Endothelial cell of umbilical vein (primary cell): ENCODE data around the gene CACNA1C. TPM values are rescaled to one million over a fixed set of nuclear protein-coding genes. Genes with fewer than 3 reads are reported as not detected.

Experiments used
- BruUV-seq: library from RNA; stranded (reverse); fragments of 400-500 nt; replicated peaks from 2 replicates; lab custom pipeline; 2021; lab: Mats Ljungman, UMichigan
- CTCF ChIA-PET: fragments of 300-600, 350-600 bp; sonication (Branson Sonifier 250); formaldehyde crosslinking; loops from one replicate; lab custom pipeline; 2021; ENCODE audit warnings: antibody characterized with exemption, inconsistent platforms; lab: Charles Lee
- POLR2A ChIA-PET: fragments of 300-600, 350-600 bp; sonication (Branson Sonifier 250); formaldehyde crosslinking; loops from one replicate; lab custom pipeline; 2021; ENCODE audit warnings: antibody characterized with exemption, inconsistent platforms; lab: Charles Lee
- DNase-seq: peaks from one replicate; pipeline ENCODE4 v3.0.0-alpha.2; 2011; ENCODE audit warnings: low read depth, low spot score
- FAIRE-seq: peaks from 2 replicates; lab custom pipeline; 2011; peaks lifted over from hg19 to GRCh38; lab: Jason Lieb, UNC
- H2AFZ ChIP-seq: 2 replicates; pipeline ENCODE4 v1.6.0; 2012; ENCODE audit warnings: low read depth, low read length, control low read depth, inconsistent platforms
- H3K27ac ChIP-seq: 2 replicates; pipeline ENCODE4 v1.5.1; 2011; ENCODE audit warnings: low read depth, mild to moderate bottlenecking, control low read depth, low read length, moderate library complexity; ENCODE audit not compliant: insufficient read depth
- H3K27me3 ChIP-seq, 2 experiments: 2 replicates each; pipeline versions ENCODE4 v1.6.0 to v1.6.1; 2011; ENCODE audit warnings: low read length in 2 of 2, mixed read lengths in 1 of 2; ENCODE audit not compliant: control insufficient read depth in 2 of 2, insufficient read depth in 2 of 2
- H3K36me3 ChIP-seq, 2 experiments: 2 replicates in 1 of 2; 3 replicates in 1 of 2; pipeline ENCODE4 v1.5.1; 2011; ENCODE audit warnings: low read length in 2 of 2, mild to moderate bottlenecking in 1 of 2, moderate library complexity in 1 of 2; ENCODE audit not compliant: control insufficient read depth in 2 of 2, insufficient read depth in 2 of 2; ENCODE audit errors: extremely low read depth in 1 of 2
- H3K4me1 ChIP-seq: 3 replicates; pipeline ENCODE4 v1.5.1; 2011; ENCODE audit warnings: mild to moderate bottlenecking, low read length; ENCODE audit not compliant: control insufficient read depth, insufficient read depth; ENCODE audit errors: extremely low read depth
- H3K4me2 ChIP-seq: 2 replicates; pipeline ENCODE4 v1.6.1; 2011; ENCODE audit warnings: low read length, control low read depth, mixed read lengths; ENCODE audit not compliant: insufficient read depth
- H3K4me3 ChIP-seq, 3 experiments: fragments of 200-600 bp in 1 of 3; sonication (generic), shearing (Covaris generic) in 1 of 3; replicated peaks in 1 of 3; 2 replicates each; pipeline ENCODE4 v1.5.1; 2011 to 2016; ENCODE audit warnings: control low read depth in 3 of 3, low read length in 3 of 3, mild to moderate bottlenecking in 2 of 3, inconsistent platforms in 1 of 3, low read depth in 1 of 3, moderate library complexity in 1 of 3; ENCODE audit not compliant: insufficient read depth in 1 of 3
- H3K79me2 ChIP-seq: 2 replicates; pipeline ENCODE4 v1.6.0; 2012; ENCODE audit warnings: low read length, inconsistent platforms; ENCODE audit not compliant: control insufficient read depth, insufficient read depth
- H3K9ac ChIP-seq: replicated peaks from 2 replicates; pipeline ENCODE3; 2011; ENCODE audit warnings: low read length, control low read depth; ENCODE audit not compliant: insufficient read depth; ENCODE audit errors: extremely low read depth
- H3K9me1 ChIP-seq: replicated peaks from 3 replicates; pipeline ENCODE4 v1.6.0; 2011; ENCODE audit warnings: mild to moderate bottlenecking, low read length; ENCODE audit not compliant: control insufficient read depth, insufficient read depth; ENCODE audit errors: extremely low read depth
- H3K9me3 ChIP-seq: replicated peaks from 2 replicates; pipeline ENCODE4 v1.5.1; 2012; ENCODE audit warnings: low read length, inconsistent platforms; ENCODE audit not compliant: control insufficient read depth, insufficient read depth
- H4K20me1 ChIP-seq: replicated peaks from 2 replicates; pipeline ENCODE3; 2011; ENCODE audit warnings: mild to moderate bottlenecking, low read length; ENCODE audit not compliant: control insufficient read depth, insufficient read depth; ENCODE audit errors: extremely low read depth
- EZH2 ChIP-seq: IDR thresholded peaks from 2 replicates; pipeline ENCODE4 v1.6.1; 2012; ENCODE audit warnings: borderline replicate concordance, low read depth, mild to moderate bottlenecking, moderate library complexity, low read length, inconsistent platforms; ENCODE audit not compliant: severe bottlenecking
- FOS ChIP-seq: IDR thresholded peaks from 2 replicates; pipeline ENCODE4 v1.6.1; 2011; ENCODE audit warnings: mild to moderate bottlenecking, low read length, moderate library complexity, borderline replicate concordance; ENCODE audit not compliant: insufficient read depth
- JUN ChIP-seq: IDR thresholded peaks from 2 replicates; pipeline ENCODE4 v1.6.1; 2011; ENCODE audit warnings: borderline replicate concordance, low read depth; ENCODE audit not compliant: insufficient read length, insufficient read depth
- POLR2A ChIP-seq: IDR thresholded peaks from 2 replicates; pipeline ENCODE4 v1.6.1; 2012; ENCODE audit warnings: low read depth, mild to moderate bottlenecking, control low read depth, low read length
- POLR2AphosphoS5 ChIP-seq: IDR thresholded peaks from 2 replicates; pipeline ENCODE4 v1.6.1; 2012; ENCODE audit warnings: low read depth, mild to moderate bottlenecking, control low read depth, low read length, moderate library complexity; ENCODE audit not compliant: insufficient read depth
- dilution Hi-C: fragments of 300-500 bp; cut with MboI; formaldehyde crosslinking; loops from one replicate; pipeline ENCODE4 v1.15.0; 2019; ENCODE audit warnings: low sequenced_read_pairs; ENCODE audit not compliant: extremely low pct_ligation_motif_present
- intact Hi-C: fragments of 100-400 bp; cut with micrococcal nuclease; formaldehyde crosslinking; loops from one replicate; pipeline ENCODE4 v1.10.0; 2022
- polyA plus RNA-seq, 4 experiments: library from polyadenylated mRNA; depleted of rRNA in 3 of 4; stranded (reverse) in 3 of 4; unstranded in 1 of 4; fragments of >200 nt; gene quantifications; 2 replicates each; pipeline versions ENCODE4 v1.2.1 to v1.2.3, GENCODE V29; 2011 to 2012; ENCODE audit warnings: missing spikeins in 1 of 4
- total RNA-seq: library from RNA; stranded (reverse); gene quantifications from 2 replicates; pipeline ENCODE4 v1.2.3, GENCODE V29; 2021
- TF ChIP-seq, protein P1 (sequence below), 2 donors: IDR thresholded peaks; 1 replicate in 1 of 2; 2 replicates in 1 of 2; pipeline ENCODE4 v1.5.1; 2011; ENCODE audit warnings: low read length in 2 of 2, mild to moderate bottlenecking in 2 of 2, moderate library complexity in 2 of 2, control low read depth in 1 of 2, inconsistent platforms in 1 of 2, low read depth in 1 of 2; ENCODE audit not compliant: insufficient read depth in 1 of 2; ENCODE audit errors: extremely low read depth in 1 of 2
- TF ChIP-seq, protein P2 (sequence below): IDR thresholded peaks from 2 replicates; pipeline ENCODE4 v1.6.1; 2011; ENCODE audit not compliant: insufficient read depth, insufficient read length

CACNA1C gene
- total and polyA plus RNA-seq, 2 donors (not counting 3 experiments of a cell fraction or from before 2014, with no cell fraction given): not detected

DNA sequence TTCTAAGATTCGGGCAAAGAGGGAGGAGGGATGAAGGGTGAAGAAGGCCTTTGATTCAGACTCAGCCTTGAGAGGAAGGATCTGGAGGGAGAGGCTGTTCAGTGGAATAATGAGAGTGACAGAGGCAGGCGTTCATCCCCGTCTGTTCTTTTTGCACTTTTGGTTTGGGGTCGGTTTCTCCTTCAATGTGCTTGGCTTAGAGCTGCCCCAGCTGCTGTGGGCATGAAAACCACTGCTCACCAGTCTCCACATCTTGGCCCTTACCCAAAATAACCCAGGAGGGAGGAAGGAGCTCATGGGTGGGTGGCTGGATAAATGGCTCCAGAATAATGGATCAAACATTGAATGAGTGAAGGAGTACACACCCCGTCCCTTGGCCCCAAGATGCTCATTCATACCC is 480.2 kb downstream of the CACNA1C start:
- H3K9me3 ChIP-seq: no peaks in the 10 kb centered on the region
- no TSS peak for BruUV-seq
- no peaks in the 10 kb centered on the region for H3K79me2 ChIP-seq
- TF ChIP-seq POLR2A (no peak), JUN (no peak), FOS (no peak), EZH2 (no peak), POLR2AphosphoS5 (no peak)
- TF ChIP-seq, protein P1, sequence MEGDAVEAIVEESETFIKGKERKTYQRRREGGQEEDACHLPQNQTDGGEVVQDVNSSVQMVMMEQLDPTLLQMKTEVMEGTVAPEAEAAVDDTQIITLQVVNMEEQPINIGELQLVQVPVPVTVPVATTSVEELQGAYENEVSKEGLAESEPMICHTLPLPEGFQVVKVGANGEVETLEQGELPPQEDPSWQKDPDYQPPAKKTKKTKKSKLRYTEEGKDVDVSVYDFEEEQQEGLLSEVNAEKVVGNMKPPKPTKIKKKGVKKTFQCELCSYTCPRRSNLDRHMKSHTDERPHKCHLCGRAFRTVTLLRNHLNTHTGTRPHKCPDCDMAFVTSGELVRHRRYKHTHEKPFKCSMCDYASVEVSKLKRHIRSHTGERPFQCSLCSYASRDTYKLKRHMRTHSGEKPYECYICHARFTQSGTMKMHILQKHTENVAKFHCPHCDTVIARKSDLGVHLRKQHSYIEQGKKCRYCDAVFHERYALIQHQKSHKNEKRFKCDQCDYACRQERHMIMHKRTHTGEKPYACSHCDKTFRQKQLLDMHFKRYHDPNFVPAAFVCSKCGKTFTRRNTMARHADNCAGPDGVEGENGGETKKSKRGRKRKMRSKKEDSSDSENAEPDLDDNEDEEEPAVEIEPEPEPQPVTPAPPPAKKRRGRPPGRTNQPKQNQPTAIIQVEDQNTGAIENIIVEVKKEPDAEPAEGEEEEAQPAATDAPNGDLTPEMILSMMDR (IDR thresholded peaks at IDR 0.05; ENCODE audit: extremely low read depth in 1 of 2, insufficient read depth in 1 of 2, low read depth in 1 of 2, low read length in 2 of 2): no peak
- TF ChIP-seq, protein P2, sequence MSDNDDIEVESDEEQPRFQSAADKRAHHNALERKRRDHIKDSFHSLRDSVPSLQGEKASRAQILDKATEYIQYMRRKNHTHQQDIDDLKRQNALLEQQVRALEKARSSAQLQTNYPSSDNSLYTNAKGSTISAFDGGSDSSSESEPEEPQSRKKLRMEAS: no peak
- H3K4me1 ChIP-seq: no peaks in the 10 kb centered on the region
- no peaks in the 10 kb centered on the region for H3K9me1 ChIP-seq
- H3K27ac ChIP-seq: no peak overlapping the region
- H3K36me3 ChIP-seq: no peaks in the 10 kb centered on the region
- no peak overlapping the region for H3K4me3 ChIP-seq
- no peak overlapping the region for H3K9ac ChIP-seq
- DNase-seq (no peak), FAIRE-seq (no peak)
- POLR2A ChIA-PET: no interaction called here
- no peak overlapping the region for H2AFZ ChIP-seq
- no peak overlapping the region for H3K4me2 ChIP-seq
- no peaks in the 10 kb centered on the region for H3K27me3 ChIP-seq
- dilution Hi-C loops (no loop called here), intact Hi-C loops (no loop called here)
- H4K20me1 ChIP-seq: no peaks in the 10 kb centered on the region
- CTCF ChIA-PET: no interaction called here
